NCI-H2081 treated with DMSO at 0.1 percent for 48 hours (cell line): Measurements from ENCODE around the gene HOOK1.
"Not testable (repeated sequence)": the region's sequence is repeated elsewhere in the genome, so short reads cannot be mapped to it uniquely, and the experiment has no call there.

Experiments
- DNase-seq: peaks from one replicate; lab custom pipeline; 2025; lab: John Stamatoyannopoulos, UW

Gene HOOK1

DNA sequence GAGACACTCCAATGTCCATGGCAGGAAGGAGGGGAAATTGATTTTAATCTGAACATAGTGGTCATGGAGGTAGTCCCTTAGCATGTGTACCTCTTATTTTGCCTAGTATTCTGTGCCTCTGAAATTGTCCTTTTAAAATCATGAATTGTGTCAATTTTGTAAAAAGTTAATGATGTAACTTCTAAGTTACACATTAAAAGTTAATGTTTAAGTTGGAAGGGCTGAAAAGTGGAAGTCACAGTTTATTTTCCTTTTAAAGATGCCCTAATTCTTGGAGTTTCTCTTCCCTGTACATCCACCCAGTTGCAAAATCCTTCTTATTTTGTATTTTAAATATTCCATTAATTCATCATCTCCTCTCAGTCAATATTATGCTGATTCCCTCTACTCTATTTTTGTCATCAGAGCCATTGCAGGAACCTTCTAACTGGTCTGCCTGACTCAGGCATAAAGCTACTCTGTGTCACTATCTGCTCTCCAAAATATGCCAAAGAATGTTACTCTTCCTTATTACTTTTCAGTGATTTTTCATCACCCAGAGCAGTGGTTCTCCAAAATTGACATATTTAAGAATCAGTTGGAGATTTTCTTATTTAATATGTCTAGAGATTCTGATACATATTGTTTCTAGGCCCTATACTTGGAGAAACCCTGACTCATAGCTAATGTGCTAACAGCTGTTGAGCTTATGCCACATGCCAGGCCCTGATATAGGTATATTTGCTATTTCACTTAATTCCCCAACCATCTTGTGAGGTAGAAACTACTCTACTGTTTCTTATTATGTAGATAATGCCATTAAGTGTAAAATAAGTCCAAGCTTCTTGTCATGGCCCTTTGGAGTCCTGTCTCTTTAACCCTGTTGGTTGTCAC, 5.1 kb downstream of the HOOK1 start:
- no peak for DNase-seq

GRCh38 chr1:59827055-59827643, 12.4 kb downstream of the HOOK1 start:
- DNase-seq, result no peak

DNA sequence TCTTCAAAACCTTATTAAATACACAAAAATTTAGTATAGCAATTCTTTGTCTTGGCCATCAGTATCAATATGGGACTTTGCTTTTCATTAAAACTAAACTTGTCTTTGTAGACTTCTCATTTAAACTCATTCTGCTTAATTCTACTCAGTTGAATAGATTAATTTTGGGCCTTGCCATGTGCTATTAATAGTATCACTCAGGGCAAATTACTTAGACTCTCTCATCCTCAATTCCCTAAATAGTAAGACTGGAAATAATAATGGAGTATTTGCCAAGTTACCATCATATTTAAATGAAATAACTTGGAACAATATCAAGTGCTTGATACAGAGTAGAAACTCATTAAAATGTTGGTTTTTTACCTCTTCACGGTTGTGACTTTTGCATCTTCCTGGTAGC, 13.4 kb downstream of the HOOK1 start:
- DNase-seq, result no peak

- DNase-seq, result no peak
Observed at GRCh38 chr1:59831529-59831928, 16.8 kb downstream of the HOOK1 start.

DNA sequence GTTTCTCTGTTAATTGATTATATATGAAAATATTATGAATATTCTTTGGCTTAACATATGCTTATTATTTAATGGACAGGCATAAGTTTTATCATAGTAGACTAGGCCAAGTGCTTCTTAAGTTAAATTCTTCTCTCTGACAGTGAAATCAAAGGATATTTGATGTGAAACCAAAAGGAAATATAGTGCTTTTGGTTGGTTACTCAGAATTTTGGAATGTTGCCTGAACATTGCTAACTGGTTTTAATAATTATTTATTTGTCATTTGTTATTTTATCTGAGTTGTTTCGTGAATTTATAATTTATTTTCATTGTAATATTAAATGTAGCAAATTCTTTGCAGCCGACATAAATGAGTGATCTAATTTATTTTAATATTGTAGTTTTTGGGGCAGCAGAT, 18.3 kb downstream of the HOOK1 start:
- no peak for DNase-seq

- DNase-seq, result no peak
Observed at GRCh38 chr1:59833991-59834390, 19.2 kb downstream of the HOOK1 start.

GRCh38 chr1:59837857-59838256, 23.1 kb downstream of the HOOK1 start:
- not testable (repeated sequence) for DNase-seq

DNA sequence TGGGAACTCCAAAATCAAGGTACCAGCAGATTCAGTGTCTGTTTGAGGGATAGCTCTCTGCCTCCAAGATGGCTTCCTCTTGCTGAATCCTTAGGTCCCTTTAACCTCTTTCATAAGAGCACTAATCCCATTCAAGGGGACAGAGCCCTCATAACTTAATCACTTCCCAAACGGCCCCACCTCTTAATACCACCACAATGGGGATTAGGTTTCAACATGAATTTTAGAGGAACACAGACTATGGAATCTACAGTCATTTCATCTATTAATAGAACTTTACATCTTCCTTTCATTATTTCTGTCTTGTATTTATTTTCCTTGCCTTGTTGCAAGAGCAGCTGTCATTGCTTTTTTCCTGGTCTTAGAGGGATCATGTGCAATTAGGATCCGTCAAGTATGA, 30.3 kb downstream of the HOOK1 start:
- DNase-seq, result no peak

GRCh38 chr1:59846209-59846894, 31.6 kb downstream of the HOOK1 start:
- no peak for DNase-seq

DNA sequence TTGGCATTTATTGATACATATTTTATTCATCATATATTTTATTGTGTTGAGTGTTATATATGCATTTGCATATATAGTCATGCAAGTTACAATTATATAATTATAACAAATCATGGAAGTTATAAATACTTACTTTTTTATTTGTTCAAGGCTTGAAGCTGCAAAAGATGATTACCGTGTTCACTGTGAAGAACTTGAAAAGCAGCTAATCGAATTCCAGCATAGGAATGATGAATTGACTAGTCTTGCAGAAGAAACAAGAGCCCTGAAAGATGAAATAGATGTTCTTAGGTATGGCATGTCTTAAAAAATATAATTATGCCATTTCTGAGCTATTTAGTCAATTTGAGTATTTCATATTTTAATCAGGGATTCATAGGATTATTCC, 32.1 kb downstream of the HOOK1 start:
- DNase-seq, result no peak

- no peak for DNase-seq
Observed at GRCh38 chr1:59852117-59852516, 37.4 kb downstream of the HOOK1 start.

- DNase-seq, result not testable (repeated sequence)
Observed at GRCh38 chr1:59855297-59855696, 40.5 kb downstream of the HOOK1 start.

GRCh38 chr1:59856725-59857338, 42.1 kb downstream of the HOOK1 start:
- DNase-seq, result no peak

DNA sequence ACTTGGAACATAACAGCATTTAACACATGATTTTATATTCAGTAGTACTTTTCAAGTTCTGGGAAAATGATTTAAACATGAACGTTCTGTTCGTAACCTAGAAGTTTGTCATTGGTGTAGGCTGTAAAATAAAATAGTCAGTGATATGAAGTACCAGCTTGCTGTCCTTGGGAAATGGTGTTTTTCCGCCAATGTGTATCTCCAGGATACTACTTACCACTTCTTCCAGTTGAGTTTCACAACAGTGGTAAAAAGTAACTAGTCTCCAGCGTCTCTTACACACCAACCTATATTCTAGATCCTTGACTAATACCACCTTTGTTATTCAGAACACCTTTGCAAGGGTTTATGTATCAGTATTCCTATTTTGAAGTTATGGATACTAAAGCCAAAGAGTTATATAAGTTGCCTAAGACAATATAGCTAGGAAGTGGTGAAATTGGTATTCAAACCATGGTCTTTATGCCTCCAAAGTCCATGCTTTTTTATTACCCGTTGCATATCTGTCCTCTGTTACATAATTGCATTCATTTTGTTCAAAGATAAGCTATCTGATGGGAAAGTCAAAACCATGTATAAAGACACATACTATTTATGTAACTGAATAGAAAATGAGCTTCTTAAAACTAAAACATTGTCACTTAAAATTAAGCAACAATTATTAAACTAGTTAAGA, 43.1 kb downstream of the HOOK1 start:
- DNase-seq, result no peak

- no peak for DNase-seq
Observed at GRCh38 chr1:59866462-59866861, 51.7 kb downstream of the HOOK1 start.

DNA sequence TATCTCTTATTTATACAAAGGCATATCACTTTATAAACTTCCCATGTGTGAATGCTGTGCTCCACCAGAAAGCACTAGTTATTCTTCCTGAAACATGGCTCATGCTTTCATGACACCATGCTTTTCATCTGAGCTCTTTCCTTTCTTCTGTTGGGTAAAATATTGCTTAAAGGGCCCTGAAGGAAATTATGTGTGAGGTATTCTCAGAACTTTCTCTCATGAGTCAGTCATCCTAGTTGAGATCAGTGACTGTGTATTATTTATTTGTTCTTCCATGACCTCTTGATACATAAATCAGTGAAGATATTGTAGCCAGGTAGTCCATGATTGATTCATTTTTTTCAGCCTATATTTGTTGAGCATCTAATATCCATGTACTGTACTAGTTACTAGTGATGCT, 57.0 kb downstream of the HOOK1 start:
- no peak for DNase-seq

- DNase-seq, result no peak
Observed at GRCh38 chr1:59877108-59877682, 62.4 kb downstream of the HOOK1 start.

DNA sequence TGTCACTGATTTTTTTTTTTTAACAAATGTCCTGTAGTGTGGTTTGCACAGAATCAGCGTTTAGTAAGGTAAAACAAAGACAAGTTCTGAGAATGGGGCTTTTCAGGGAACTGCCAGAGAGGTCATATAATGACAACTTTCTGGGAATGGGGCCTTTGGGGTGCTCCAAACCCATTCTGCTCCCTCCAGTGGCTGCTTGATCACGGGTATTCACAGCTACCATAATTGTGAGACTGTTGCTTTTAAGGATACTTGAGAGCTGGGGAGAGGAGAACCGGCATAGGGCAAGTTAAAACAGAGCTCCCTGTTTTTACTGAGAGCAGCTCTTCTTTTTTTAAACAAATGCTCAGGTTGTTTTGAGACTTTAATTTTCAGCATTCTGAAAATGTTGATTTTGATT, 63.6 kb downstream of the HOOK1 start:
- no peak for DNase-seq

DNA sequence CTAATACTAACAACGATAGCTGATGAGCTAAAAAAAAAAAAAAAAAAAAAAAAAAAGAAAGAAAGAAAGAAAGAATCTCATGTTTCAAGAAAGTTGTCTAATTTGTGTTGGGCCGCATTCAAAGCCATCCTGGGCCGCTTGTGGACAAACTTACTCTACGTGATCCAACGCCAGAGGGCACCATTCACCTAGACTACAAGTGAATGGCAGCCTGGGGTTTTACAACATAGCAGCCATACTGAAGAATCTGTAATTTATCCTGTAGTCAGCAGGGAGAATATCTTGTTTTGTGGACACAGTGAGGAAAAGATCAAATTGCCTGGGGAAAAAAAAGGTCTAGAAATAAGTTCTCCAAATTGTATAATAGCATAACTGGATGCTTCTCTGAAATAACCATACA, 64.8 kb downstream of the HOOK1 start:
- DNase-seq, result no peak

DNA sequence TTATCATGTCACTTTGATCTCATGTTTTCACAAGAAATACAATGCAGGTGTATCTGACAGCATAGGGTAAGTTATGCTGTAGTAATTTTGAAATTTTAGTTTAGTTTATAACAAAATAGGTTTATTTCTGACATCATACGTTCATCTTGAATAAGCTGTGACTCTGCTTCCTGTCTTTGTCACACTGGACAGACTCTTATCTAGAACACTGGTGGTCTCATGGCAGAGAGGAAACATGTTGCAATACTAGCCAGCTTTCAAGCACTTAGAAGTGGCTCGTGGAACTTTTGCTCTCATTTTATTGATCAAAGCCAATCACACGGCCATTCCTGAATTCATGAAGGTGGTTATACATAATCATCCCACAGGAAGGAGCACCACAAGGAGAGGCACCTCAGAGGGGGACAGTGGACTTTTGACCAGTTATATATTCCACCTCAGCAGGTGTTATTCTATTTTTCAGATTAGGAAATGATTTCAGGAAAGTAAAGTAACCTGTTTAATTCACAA, 65.3 kb downstream of the HOOK1 start:
- no peak for DNase-seq

GRCh38 chr1:59880735-59881134, 66.0 kb downstream of the HOOK1 start:
- no peak for DNase-seq
